NCI-H748 treated with DMSO at 0.1 percent for 48 hours (cell line): ENCODE results near the gene HNRNPUL1.

ENCODE experiments used
- DNase-seq: peaks from one replicate; lab custom pipeline; 2025; lab: John Stamatoyannopoulos, UW

The HNRNPUL1 gene

DNA sequence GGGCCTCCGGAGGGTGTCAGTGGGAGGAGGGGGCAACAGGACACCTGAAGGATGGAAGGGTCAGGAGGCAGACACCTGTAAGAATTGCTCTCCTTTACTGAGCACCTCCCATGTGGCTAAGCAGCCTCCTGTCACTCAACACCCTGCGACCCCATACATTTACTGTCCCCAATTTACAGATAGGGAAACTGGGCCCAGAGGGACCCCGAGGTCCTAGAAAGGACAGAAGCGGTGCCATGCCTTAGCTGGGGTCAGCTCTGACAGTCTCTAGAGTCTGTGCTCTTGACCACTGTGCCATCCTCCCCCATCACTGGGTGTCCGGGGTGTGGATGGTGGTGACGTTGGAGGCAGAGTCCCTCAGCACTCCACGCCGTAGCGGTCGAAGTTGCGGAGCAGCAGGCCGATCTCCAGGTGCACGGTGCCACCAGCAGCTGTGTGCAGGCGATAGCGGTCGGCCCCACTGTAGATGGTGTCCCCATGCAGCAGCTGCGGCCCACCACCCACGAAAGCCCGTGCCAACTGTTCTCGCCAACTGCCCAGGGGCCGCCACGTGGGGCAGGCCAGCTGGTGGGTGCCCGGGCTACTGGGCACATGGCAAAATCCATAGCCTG lies 90.3 kb downstream of the HNRNPUL1 start:
- DNase-seq: no peak

DNA sequence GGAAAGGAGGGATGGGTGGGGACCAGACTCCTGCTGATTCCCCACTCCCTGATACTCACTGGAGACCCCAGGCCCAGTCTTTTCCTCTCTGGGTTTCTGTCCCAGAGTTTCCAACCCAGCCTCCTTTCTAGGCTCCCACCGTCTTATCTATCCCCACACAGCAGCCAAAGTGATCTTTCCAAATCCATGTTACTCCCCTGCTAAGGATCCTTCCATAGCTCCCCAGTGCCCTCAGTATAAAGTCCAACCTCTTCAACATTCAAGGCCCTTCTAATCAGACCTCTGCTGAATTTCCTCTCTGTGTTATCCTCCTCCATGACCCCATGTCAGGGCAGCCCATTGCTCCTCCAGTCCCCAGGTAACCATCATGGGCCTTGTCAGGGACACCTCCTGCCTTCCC lies 90.9 kb downstream of the HNRNPUL1 start:
- no peak for DNase-seq

DNA sequence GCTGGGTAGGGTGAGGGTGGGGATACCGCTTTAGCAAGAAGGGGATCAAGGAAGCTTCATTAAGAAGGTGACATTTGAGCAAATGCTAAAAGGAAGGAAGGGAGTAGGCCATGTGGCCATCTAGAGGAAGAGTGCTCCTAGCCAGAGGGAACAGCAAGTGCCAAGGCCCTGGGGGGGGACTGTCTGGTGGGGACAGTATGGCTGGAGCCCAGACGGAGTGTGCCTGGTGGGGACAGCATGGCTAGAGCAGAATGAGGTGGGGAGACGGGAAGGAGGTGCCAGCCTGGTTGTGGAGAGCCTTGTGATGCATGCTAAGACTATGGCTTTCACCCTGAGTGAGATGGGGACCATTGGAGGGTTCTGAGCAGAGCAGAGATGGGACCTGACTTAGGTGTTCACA lies 91.6 kb downstream of the HNRNPUL1 start:
- no peak for DNase-seq

DNA sequence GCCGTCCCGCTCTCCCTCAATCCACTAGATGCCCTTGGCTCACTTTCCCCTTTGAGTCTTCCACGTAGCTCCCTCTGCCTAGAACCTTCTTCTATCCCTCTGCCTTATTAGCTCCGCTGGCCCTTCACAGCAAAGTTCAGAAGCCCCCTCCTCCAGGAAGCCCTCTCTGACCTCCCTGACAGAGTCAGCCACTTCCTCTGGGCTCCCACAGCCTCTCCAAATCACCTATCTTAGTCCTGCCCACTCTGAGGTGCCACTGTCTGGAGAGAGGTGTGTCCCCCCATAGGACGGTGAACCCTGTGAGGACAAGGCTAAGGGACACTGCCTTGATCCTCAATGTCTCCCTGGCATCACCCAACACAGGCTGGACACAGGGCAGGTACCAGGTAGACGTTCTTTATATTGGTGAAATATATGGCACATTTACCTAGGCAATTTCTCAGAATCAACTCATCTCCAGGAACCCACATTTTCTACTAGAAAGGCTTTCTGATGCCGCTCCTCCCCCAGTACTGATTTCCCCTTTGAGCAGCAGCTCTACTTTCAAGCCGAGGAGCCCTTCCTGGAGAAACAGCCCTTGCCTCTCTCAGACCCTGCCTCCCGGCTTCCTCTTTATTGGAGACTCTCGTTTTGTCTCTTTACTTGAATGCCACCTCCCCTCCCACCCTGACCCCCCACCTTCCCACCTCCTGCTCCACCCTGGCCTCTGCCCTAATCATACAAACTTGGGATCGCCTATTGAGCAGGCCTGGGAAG lies 93.0 kb downstream of the HNRNPUL1 start:
- DNase-seq: no peak
